ENCODE results near the gene TRIM66. TPM values are rescaled to one million over a fixed set of nuclear protein-coding genes. Genes with fewer than 3 reads are reported as not detected.

TRIM66 gene
- total RNA-seq, 1 donor from 2014 or later: 15.0 TPM

DNA sequence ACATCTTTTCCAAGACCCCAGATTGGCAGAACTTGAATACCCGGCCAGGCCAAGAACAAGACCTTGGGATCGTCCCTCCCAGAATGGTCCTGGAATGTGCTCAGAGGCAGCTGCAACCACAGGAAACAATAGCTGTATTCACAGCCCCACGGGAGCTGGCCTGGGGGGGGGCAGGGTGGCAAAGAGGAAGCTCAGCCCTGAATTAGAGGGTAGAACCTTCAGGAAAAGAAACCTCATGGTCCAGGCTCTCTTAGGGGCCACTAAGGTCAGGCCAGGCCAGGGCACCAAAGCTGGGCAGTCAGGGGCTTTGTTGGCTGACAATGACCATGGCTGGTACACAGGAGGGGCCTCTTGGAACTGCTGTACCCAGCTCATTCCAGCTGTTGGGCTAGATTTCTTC lies 17.4 kb upstream of the TRIM66 start:
- Histone ChIP-seq H3K4me1 (no peaks in the 10 kb centered on the region), H3K4me3 (no peak overlapping the region), H3K27ac (no peak overlapping the region), H3K9me3 (no peaks in the 10 kb centered on the region), H3K27me3 (no peaks in the 10 kb centered on the region), H3K36me3 (peaks cover 47% of the 10 kb centered on the region)
- ATAC-seq: peak; percentile 7
- intact Hi-C loops (cut with DNase I): no loop called here
- no peak for TF ChIP-seq CTCF (IDR thresholded peaks at IDR 0.05)
- no peak for DNase-seq

GRCh38 chr11:8698917-8699441 lies 16.5 kb upstream of the TRIM66 start:
- no peaks in the 10 kb centered on the region for H3K9me3 ChIP-seq
- intact Hi-C loops (cut with DNase I): no loop called here
- peaks cover 56% of the 10 kb centered on the region for H3K36me3 ChIP-seq
- no peak for TF ChIP-seq CTCF (IDR thresholded peaks at IDR 0.05)
- H3K27ac ChIP-seq: no peak overlapping the region
- no peak overlapping the region for H3K4me3 ChIP-seq
- no peak for ATAC-seq
- no peak for DNase-seq
- no peaks in the 10 kb centered on the region for H3K4me1 ChIP-seq
- H3K27me3 ChIP-seq: no peaks in the 10 kb centered on the region

GRCh38 chr11:8698379-8698851 lies 15.9 kb upstream of the TRIM66 start:
- no peak for TF ChIP-seq CTCF (IDR thresholded peaks at IDR 0.05)
- intact Hi-C loops (cut with DNase I): no loop called here
- Histone ChIP-seq H3K27ac (no peak overlapping the region), H3K27me3 (no peaks in the 10 kb centered on the region), H3K4me1 (no peaks in the 10 kb centered on the region), H3K4me3 (no peak overlapping the region), H3K36me3 (peaks cover 62% of the 10 kb centered on the region), H3K9me3 (no peaks in the 10 kb centered on the region)
- ATAC-seq (no peak), DNase-seq (no peak)

GRCh38 chr11:8697054-8697453 lies 14.6 kb upstream of the TRIM66 start:
- no peaks in the 10 kb centered on the region for H3K27me3 ChIP-seq
- no peaks in the 10 kb centered on the region for H3K4me1 ChIP-seq
- DNase-seq (no peak), ATAC-seq (no peak)
- H3K9me3 ChIP-seq: no peaks in the 10 kb centered on the region
- TF ChIP-seq CTCF (IDR thresholded peaks at IDR 0.05): no peak
- intact Hi-C loops (cut with DNase I): no loop called here
- H3K27ac ChIP-seq: no peak overlapping the region
- peaks cover 75% of the 10 kb centered on the region for H3K36me3 ChIP-seq
- H3K4me3 ChIP-seq: no peak overlapping the region

DNA sequence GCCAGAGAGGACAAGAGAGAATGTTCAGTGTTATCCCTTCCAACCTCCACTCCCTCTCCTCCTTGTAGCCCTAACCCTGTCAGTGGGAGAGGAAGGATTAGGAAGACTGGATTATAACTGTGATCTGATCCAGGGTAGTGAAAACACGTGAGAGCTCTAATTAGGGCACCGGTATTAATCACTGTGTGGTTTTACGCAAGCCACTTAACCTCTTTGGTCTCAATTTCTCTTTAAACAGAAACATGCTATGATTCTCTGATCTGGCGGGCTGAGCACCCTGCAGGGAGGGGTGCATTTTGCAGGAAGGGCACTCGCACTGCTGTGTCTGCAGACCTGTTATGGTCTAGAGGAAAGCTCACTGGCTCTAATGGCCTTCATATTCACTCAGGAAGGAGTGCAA lies 11.7 kb upstream of the TRIM66 start:
- H3K27ac ChIP-seq: no peak overlapping the region
- ATAC-seq: no peak
- H3K27me3 ChIP-seq: no peaks in the 10 kb centered on the region
- TF ChIP-seq CTCF (IDR thresholded peaks at IDR 0.05): no peak
- H3K4me1 ChIP-seq: peaks cover 7% of the 10 kb centered on the region
- peaks cover 77% of the 10 kb centered on the region for H3K36me3 ChIP-seq
- H3K4me3 ChIP-seq: no peak overlapping the region
- intact Hi-C loops (cut with DNase I): no loop called here
- no peak for DNase-seq
- no peaks in the 10 kb centered on the region for H3K9me3 ChIP-seq

DNA sequence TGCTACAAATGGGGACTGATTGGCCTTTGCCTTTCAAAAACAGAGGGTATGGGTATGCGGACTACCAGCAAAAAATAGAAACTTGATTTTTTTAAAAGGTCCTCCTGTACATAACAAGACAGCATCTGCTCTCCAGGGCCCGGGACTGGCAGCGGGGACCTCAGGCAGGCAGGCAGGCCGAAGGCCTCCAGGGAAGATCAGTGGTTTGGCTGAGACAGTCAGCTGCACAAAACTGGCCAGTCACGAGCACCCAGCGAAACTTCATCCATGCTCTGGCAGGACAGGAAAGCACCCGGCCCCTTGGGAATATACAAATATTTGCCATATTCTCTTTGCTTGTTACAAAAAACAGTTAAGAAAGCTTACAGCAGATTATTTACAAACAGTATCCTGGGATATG lies 11.1 kb upstream of the TRIM66 start:
- Histone ChIP-seq H3K27me3 (no peaks in the 10 kb centered on the region), H3K27ac (no peak overlapping the region), H3K4me1 (peaks cover 7% of the 10 kb centered on the region), H3K9me3 (no peaks in the 10 kb centered on the region), H3K4me3 (no peak overlapping the region), H3K36me3 (peaks cover 72% of the 10 kb centered on the region)
- ATAC-seq: no peak
- DNase-seq: no peak
- intact Hi-C loops (cut with DNase I): no loop called here
- TF ChIP-seq CTCF (IDR thresholded peaks at IDR 0.05): no peak
